HepG2 (cell line): Measurements from ENCODE around the gene C12orf43. TPM values are rescaled to one million over a fixed set of nuclear protein-coding genes. Genes with fewer than 3 reads are reported as not detected.

ENCODE experiments used
- ETV6 ChIP-seq: sonication (generic); formaldehyde crosslinking; conservative IDR thresholded peaks from 2 replicates; pipeline ENCODE4 v1.4.0; 2020; ENCODE audit warnings: missing genetic modification reagents
- GPN1 ChIP-seq: sonication (generic); formaldehyde crosslinking; IDR thresholded peaks from 2 replicates; pipeline ENCODE4 v1.5.1; 2020; ENCODE audit warnings: missing genetic modification reagents, borderline replicate concordance
- HCFC1 ChIP-seq: fragments of 150-350 bp; IDR thresholded peaks from 2 replicates; pipeline ENCODE4 v1.6.1; 2014; ENCODE audit warnings: low read depth, low read length
- NBN ChIP-seq: fragments of 450-650 bp; conservative IDR thresholded peaks from 2 replicates; pipeline ENCODE4 v1.6.1; 2017
- NCOA2 ChIP-seq: sonication (generic); formaldehyde crosslinking; IDR thresholded peaks from 2 replicates; pipeline ENCODE4 v1.8.0; 2022; ENCODE audit warnings: inconsistent platforms
- ONECUT2 ChIP-seq: sonication (generic); formaldehyde crosslinking; IDR thresholded peaks from 2 replicates; pipeline ENCODE4 v1.4.0; 2020; ENCODE audit warnings: missing genetic modification reagents
- ZNF343 ChIP-seq: sonication (generic); formaldehyde crosslinking; IDR thresholded peaks from 2 replicates; pipeline ENCODE4 v1.4.0; 2020; ENCODE audit warnings: mild to moderate bottlenecking, missing genetic modification reagents
- ZNF550 ChIP-seq: sonication (generic); formaldehyde crosslinking; IDR thresholded peaks from 2 replicates; pipeline ENCODE4 v1.4.0; 2020; ENCODE audit warnings: mild to moderate bottlenecking, missing genetic modification reagents, borderline replicate concordance
- ZNF768 ChIP-seq: sonication (generic); formaldehyde crosslinking; IDR thresholded peaks from 2 replicates; pipeline ENCODE4 v1.4.0; 2020; ENCODE audit warnings: missing genetic modification reagents
- polyA plus RNA-seq, 8 experiments: library from polyadenylated mRNA; depleted of rRNA in 3 of 8; stranded (reverse) in 7 of 8; unstranded in 1 of 8; fragments of >200 nt; fragmentation: Illumina TruSeq in 4 of 8; extraction: Trizol in 4 of 8; gene quantifications; 2 replicates each; pipeline versions ENCODE4 v1.2.1 to v1.2.3, GENCODE V29; 2011 to 2016; ENCODE audit warnings: low read depth in 4 of 8, missing spikeins in 1 of 8, mixed read lengths in 1 of 8; ENCODE audit not compliant: insufficient read depth in 1 of 8
- total RNA-seq, 5 experiments: library from RNA; depleted of rRNA; stranded (reverse); fragments of >200 nt; fragmentation: Illumina TruSeq; extraction: Trizol; gene quantifications; 2 replicates each; pipeline ENCODE4 v1.2.3, GENCODE V29; 2016; ENCODE audit warnings: low read depth in 1 of 5
- TF ChIP-seq, protein P1 (sequence below): IDR thresholded peaks from 2 replicates; pipeline ENCODE4 v1.6.1; 2012; ENCODE audit warnings: inconsistent platforms
- TF ChIP-seq, protein P2 (sequence below): sonication (generic); formaldehyde crosslinking; IDR thresholded peaks from 2 replicates; pipeline ENCODE4 v1.5.0; 2020; ENCODE audit warnings: missing genetic modification reagents, mild to moderate bottlenecking, borderline replicate concordance
- TF ChIP-seq, protein P3 (sequence below): sonication (generic); formaldehyde crosslinking; IDR thresholded peaks from 2 replicates; pipeline ENCODE4 v1.4.0; 2020; ENCODE audit warnings: missing genetic modification reagents
- TF ChIP-seq, protein P4 (sequence below): sonication (generic); formaldehyde crosslinking; IDR thresholded peaks from 2 replicates; pipeline ENCODE4 v1.4.0; 2020; ENCODE audit warnings: missing genetic modification reagents
- TF ChIP-seq, protein P5 (sequence below): sonication (generic); formaldehyde crosslinking; IDR thresholded peaks from 2 replicates; pipeline ENCODE4 v1.8.1; 2022; ENCODE audit warnings: mild to moderate bottlenecking, missing genetic modification reagents
- TF ChIP-seq, protein P6 (sequence below): sonication (generic); formaldehyde crosslinking; IDR thresholded peaks from 2 replicates; pipeline ENCODE4 v1.4.0; 2020; ENCODE audit warnings: missing genetic modification reagents; ENCODE audit errors: not compliant biosample characterization
- TF ChIP-seq, protein P7 (sequence below): sonication (generic); formaldehyde crosslinking; IDR thresholded peaks from 2 replicates; pipeline ENCODE4 v1.8.0; 2022; ENCODE audit warnings: missing genetic modification reagents, mild to moderate bottlenecking, inconsistent platforms, borderline replicate concordance

The C12orf43 gene
- total and polyA plus RNA-seq, 2 of the 13 experiments (the other 11 are each of a cell fraction or from before 2014, with no cell fraction given): 7.9 to 11.1 TPM

DNA sequence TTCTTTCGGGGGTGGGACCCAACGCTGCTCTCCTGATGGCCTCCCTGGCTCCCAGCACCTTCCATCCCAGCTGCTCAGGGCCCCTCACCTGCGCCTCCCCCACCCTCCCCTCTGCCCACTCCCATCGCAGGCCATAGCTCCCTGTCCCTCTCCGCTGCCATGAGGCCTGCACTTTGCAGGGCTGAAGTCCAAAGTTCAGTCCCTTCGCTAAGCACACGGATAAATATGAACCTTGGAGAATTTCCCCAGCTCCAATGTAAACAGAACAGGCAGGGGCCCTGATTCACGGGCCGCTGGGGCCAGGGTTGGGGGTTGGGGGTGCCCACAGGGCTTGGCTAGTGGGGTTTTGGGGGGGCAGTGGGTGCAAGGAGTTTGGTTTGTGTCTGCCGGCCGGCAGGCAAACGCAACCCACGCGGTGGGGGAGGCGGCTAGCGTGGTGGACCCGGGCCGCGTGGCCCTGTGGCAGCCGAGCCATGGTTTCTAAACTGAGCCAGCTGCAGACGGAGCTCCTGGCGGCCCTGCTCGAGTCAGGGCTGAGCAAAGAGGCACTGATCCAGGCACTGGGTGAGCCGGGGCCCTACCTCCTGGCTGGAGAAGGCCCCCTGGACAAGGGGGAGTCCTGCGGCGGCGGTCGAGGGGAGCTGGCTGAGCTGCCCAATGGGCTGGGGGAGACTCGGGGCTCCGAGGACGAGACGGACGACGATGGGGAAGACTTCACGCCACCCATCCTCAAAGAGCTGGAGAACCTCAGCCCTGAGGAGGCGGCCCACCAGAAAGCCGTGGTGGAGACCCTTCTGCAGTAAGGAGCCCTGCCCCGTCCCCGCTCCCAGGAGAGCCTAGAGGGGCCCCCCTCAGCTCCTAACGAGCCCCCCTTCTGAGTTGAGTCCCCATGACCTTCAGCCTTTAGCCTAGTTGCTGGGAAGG, 37.7 kb downstream of the C12orf43 start, which contains the start of gene HNF1A (continued):
- TF ChIP-seq, protein P1, sequence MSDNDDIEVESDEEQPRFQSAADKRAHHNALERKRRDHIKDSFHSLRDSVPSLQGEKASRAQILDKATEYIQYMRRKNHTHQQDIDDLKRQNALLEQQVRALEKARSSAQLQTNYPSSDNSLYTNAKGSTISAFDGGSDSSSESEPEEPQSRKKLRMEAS: peak; percentile 96
- TF ChIP-seq ZNF550 (CRISPR knock-in tag): no peak
- TF ChIP-seq, protein P2, sequence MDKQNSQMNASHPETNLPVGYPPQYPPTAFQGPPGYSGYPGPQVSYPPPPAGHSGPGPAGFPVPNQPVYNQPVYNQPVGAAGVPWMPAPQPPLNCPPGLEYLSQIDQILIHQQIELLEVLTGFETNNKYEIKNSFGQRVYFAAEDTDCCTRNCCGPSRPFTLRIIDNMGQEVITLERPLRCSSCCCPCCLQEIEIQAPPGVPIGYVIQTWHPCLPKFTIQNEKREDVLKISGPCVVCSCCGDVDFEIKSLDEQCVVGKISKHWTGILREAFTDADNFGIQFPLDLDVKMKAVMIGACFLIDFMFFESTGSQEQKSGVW (CRISPR knock-in tag): no peak
- no peak for TF ChIP-seq ZNF343 (CRISPR knock-in tag)
- no peak for TF ChIP-seq ETV6
- TF ChIP-seq, protein P3, sequence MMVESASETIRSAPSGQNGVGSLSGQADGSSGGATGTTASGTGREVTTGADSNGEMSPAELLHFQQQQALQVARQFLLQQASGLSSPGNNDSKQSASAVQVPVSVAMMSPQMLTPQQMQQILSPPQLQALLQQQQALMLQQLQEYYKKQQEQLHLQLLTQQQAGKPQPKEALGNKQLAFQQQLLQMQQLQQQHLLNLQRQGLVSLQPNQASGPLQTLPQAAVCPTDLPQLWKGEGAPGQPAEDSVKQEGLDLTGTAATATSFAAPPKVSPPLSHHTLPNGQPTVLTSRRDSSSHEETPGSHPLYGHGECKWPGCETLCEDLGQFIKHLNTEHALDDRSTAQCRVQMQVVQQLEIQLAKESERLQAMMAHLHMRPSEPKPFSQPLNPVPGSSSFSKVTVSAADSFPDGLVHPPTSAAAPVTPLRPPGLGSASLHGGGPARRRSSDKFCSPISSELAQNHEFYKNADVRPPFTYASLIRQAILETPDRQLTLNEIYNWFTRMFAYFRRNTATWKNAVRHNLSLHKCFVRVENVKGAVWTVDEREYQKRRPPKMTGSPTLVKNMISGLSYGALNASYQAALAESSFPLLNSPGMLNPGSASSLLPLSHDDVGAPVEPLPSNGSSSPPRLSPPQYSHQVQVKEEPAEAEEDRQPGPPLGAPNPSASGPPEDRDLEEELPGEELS: peak; percentile 78
- TF ChIP-seq, protein P4, sequence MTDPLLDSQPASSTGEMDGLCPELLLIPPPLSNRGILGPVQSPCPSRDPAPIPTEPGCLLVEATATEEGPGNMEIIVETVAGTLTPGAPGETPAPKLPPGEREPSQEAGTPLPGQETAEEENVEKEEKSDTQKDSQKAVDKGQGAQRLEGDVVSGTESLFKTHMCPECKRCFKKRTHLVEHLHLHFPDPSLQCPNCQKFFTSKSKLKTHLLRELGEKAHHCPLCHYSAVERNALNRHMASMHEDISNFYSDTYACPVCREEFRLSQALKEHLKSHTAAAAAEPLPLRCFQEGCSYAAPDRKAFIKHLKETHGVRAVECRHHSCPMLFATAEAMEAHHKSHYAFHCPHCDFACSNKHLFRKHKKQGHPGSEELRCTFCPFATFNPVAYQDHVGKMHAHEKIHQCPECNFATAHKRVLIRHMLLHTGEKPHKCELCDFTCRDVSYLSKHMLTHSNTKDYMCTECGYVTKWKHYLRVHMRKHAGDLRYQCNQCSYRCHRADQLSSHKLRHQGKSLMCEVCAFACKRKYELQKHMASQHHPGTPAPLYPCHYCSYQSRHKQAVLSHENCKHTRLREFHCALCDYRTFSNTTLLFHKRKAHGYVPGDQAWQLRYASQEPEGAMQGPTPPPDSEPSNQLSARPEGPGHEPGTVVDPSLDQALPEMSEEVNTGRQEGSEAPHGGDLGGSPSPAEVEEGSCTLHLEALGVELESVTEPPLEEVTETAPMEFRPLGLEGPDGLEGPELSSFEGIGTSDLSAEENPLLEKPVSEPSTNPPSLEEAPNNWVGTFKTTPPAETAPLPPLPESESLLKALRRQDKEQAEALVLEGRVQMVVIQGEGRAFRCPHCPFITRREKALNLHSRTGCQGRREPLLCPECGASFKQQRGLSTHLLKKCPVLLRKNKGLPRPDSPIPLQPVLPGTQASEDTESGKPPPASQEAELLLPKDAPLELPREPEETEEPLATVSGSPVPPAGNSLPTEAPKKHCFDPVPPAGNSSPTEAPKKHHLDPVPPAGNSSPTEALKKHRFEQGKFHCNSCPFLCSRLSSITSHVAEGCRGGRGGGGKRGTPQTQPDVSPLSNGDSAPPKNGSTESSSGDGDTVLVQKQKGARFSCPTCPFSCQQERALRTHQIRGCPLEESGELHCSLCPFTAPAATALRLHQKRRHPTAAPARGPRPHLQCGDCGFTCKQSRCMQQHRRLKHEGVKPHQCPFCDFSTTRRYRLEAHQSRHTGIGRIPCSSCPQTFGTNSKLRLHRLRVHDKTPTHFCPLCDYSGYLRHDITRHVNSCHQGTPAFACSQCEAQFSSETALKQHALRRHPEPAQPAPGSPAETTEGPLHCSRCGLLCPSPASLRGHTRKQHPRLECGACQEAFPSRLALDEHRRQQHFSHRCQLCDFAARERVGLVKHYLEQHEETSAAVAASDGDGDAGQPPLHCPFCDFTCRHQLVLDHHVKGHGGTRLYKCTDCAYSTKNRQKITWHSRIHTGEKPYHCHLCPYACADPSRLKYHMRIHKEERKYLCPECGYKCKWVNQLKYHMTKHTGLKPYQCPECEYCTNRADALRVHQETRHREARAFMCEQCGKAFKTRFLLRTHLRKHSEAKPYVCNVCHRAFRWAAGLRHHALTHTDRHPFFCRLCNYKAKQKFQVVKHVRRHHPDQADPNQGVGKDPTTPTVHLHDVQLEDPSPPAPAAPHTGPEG (CRISPR knock-in tag): 0 out of 2 replicates have a peak, but pooled peaks have one; percentile 50
- TF ChIP-seq, protein P5, sequence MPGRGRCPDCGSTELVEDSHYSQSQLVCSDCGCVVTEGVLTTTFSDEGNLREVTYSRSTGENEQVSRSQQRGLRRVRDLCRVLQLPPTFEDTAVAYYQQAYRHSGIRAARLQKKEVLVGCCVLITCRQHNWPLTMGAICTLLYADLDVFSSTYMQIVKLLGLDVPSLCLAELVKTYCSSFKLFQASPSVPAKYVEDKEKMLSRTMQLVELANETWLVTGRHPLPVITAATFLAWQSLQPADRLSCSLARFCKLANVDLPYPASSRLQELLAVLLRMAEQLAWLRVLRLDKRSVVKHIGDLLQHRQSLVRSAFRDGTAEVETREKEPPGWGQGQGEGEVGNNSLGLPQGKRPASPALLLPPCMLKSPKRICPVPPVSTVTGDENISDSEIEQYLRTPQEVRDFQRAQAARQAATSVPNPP (CRISPR knock-in tag): no peak
- TF ChIP-seq GPN1 (CRISPR knock-in tag): no peak
- no peak for TF ChIP-seq HCFC1
- TF ChIP-seq, protein P6, sequence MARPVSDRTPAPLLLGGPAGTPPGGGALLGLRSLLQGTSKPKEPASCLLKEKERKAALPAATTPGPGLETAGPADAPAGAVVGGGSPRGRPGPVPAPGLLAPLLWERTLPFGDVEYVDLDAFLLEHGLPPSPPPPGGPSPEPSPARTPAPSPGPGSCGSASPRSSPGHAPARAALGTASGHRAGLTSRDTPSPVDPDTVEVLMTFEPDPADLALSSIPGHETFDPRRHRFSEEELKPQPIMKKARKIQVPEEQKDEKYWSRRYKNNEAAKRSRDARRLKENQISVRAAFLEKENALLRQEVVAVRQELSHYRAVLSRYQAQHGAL (CRISPR knock-in tag): no peak
- no peak for TF ChIP-seq NBN
- 0 out of 2 replicates have a peak, but pooled peaks have one; percentile 34 for TF ChIP-seq ZNF768 (CRISPR knock-in tag)
- TF ChIP-seq, protein P7, sequence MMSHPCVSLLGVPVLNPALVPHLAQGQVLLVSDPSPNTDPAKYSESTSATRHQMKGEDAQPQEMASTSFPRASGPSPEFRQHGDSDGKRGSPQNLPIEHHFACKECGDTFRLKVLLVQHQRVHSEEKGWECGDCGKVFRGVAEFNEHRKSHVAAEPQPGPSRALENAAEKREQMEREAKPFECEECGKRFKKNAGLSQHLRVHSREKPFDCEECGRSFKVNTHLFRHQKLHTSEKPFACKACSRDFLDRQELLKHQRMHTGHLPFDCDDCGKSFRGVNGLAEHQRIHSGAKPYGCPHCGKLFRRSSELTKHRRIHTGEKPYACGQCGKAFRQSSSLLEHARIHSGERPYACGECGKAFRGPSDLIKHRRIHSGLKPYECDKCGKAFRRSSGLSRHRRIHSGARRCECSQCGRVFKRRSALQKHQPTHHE: 0 out of 2 replicates have a peak, but pooled peaks have one; percentile 24
- TF ChIP-seq ONECUT2 (CRISPR knock-in tag): no peak
- TF ChIP-seq NCOA2 (CRISPR knock-in tag): peak; percentile 87
